Measurements from ENCODE around the gene MFF. TPM values are rescaled to one million over a fixed set of nuclear protein-coding genes. Genes with fewer than 3 reads are reported as not detected.

Gene MFF
- total and polyA plus RNA-seq, 2 of the 8 experiments (the other 6 are each of a cell fraction or from before 2014, with no cell fraction given), result 36.2 to 86.8 TPM

GRCh38 chr2:227296671-227297405, 28.2 kb upstream of the MFF start:
- Histone ChIP-seq H3K23me2 (ENCODE audit: low read depth, low read length) (no peaks in the 10 kb centered on the region), H3K9ac (replicated peaks in 1 of 4; ENCODE audit: extremely low read depth in 1 of 4, low read depth in 3 of 4, low read length in 3 of 4) (no peak overlapping the region), H4K8ac (ENCODE audit: extremely low read depth, insufficient read depth, low read length) (no peak overlapping the region), H3K4me1 (replicated peaks in 1 of 4; ENCODE audit: control insufficient read depth in 3 of 4, insufficient read depth in 4 of 4, low read length in 3 of 4) (no peaks in the 10 kb centered on the region), H3K79me1 (ENCODE audit: low read depth, low read length) (no peaks in the 10 kb centered on the region), H3K56ac (replicated peaks; ENCODE audit: insufficient read length, low read depth, low read length) (no peak overlapping the region), H3K14ac (ENCODE audit: insufficient read length) (no peak overlapping the region), H2AK5ac (ENCODE audit: low read depth, low read length) (no peak overlapping the region), H2BK15ac (ENCODE audit: low read length) (no peak overlapping the region), H2BK120ac (replicated peaks; ENCODE audit: low read depth, low read length) (no peak overlapping the region), H3K4me2 (ENCODE audit: insufficient read depth in 1 of 2, low read depth in 2 of 2, low read length in 2 of 2) (no peak overlapping the region), H3K79me2 (ENCODE audit: control insufficient read depth in 1 of 2, insufficient read depth in 2 of 2, low read length in 2 of 2) (no peaks in the 10 kb centered on the region), H3K18ac (ENCODE audit: extremely low read depth, low read length) (no peak overlapping the region), H3K27ac (ENCODE audit: low read depth, low read length) (no peak overlapping the region), H3K27me3 (replicated peaks in 1 of 4; ENCODE audit: control insufficient read depth in 3 of 4, extremely low read depth in 1 of 4, insufficient read depth in 3 of 4, low read length in 3 of 4) (peaks cover 0 to 2% (median 0%) of the 10 kb centered on the region in 4 experiments; a peak in 1 of 7 replicates), H4K91ac (replicated peaks; ENCODE audit: insufficient read length, low read length) (no peak overlapping the region), H3K36me3 (ENCODE audit: control insufficient read depth in 2 of 4, insufficient read depth in 4 of 4, low read length in 3 of 4) (no peaks in the 10 kb centered on the region), H3K9me3 (ENCODE audit: insufficient read depth in 2 of 2, low read depth in 1 of 2, low read length in 1 of 2) (no peaks in the 10 kb centered on the region), H4K5ac (ENCODE audit: insufficient read length, low read depth, low read length) (no peak overlapping the region), H2AFZ (ENCODE audit: low read length) (no peak overlapping the region), H2BK20ac (ENCODE audit: low read length) (no peak overlapping the region), H3K4me3 (ENCODE audit: extremely low read depth in 1 of 4, insufficient read depth in 2 of 4, low read depth in 3 of 4, low read length in 4 of 4) (no peak overlapping the region), H2BK12ac (ENCODE audit: low read depth, low read length) (no peak overlapping the region), H2BK5ac (ENCODE audit: low read depth, low read length) (no peak overlapping the region), H4K20me1 (replicated peaks in 1 of 2; ENCODE audit: control insufficient read depth in 1 of 2, insufficient read depth in 2 of 2, low read length in 2 of 2) (no peaks in the 10 kb centered on the region), H3K4ac (replicated peaks; ENCODE audit: insufficient read length, low read depth, low read length) (no peak overlapping the region), H3K23ac (ENCODE audit: insufficient read length) (no peak overlapping the region)
- WGBS, 2 experiments (ENCODE audit: extremely low coverage in 1 of 2, insufficient coverage in 1 of 2, insufficient read length in 1 of 2, insufficient replicate concordance in 2 of 2, low coverage in 1 of 2, low lambda C conversion rate in 2 of 2, missing lambda C conversion rate in 1 of 2), result 80% methylated on average over 3 of the region's 3 CpGs; no CpG with 5 or more reads in 1 of the 2 experiments
- DNase-seq (ENCODE audit: low read depth in 1 of 2, low spot score in 2 of 2), result no peak
- no peak for FAIRE-seq
- ChIA-PET POLR2A (ENCODE audit: partially characterized antibody) (interaction anchor here (1.0 kb wide), 1 partner anchor 28 kb away, joined by 3 read pairs; the partner anchor contains the start of gene MFF), CTCF (ENCODE audit: partially characterized antibody) (interaction anchor here (1.0 to 2.0 kb wide), 2 partner anchors 11 to 59 kb away, joined by 4 to 5 read pairs; no protein-coding TSS in a partner anchor)
- TF ChIP-seq CHD2 (IDR thresholded peaks at IDR 0.05; ENCODE audit: low read length), result no peak
- TF ChIP-seq CTBP2 (IDR thresholded peaks at IDR 0.05; ENCODE audit: borderline replicate concordance, insufficient read depth, insufficient read length, low read length), result no peak
- no peak for TF ChIP-seq HDAC6 (IDR thresholded peaks at IDR 0.05; ENCODE audit: low read depth, low read length)
- no peak for TF ChIP-seq RXRA (IDR thresholded peaks at IDR 0.05; ENCODE audit: insufficient read depth, low read depth, low read length)
- TF ChIP-seq POLR2AphosphoS5 (IDR thresholded peaks at IDR 0.05; ENCODE audit: low read depth, low read length), result no peak
- TF ChIP-seq RBBP5 (IDR thresholded peaks at IDR 0.05; ENCODE audit: borderline replicate concordance, low read depth, low read length), result no peak
- no peak for TF ChIP-seq JUND (IDR thresholded peaks at IDR 0.05; ENCODE audit: low read length)
- no peak for TF ChIP-seq CBX8 (IDR thresholded peaks at IDR 0.05; ENCODE audit: borderline replicate concordance, low read depth, low read length)
- no peak for TF ChIP-seq RNF2 (IDR thresholded peaks at IDR 0.05; ENCODE audit: borderline replicate concordance, low read depth, low read length, missing control alignments, poor library complexity, severe bottlenecking)
- no peak for TF ChIP-seq KDM4A (IDR thresholded peaks at IDR 0.05; ENCODE audit: low read depth, low read length, severe bottlenecking)
- TF ChIP-seq, protein P1, sequence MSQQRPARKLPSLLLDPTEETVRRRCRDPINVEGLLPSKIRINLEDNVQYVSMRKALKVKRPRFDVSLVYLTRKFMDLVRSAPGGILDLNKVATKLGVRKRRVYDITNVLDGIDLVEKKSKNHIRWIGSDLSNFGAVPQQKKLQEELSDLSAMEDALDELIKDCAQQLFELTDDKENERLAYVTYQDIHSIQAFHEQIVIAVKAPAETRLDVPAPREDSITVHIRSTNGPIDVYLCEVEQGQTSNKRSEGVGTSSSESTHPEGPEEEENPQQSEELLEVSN (IDR thresholded peaks at IDR 0.05), result no peak
- no peak for TF ChIP-seq SP1 (IDR thresholded peaks at IDR 0.05; ENCODE audit: low read depth, low read length)

Measured in H1 (cell line).